DOHH2 (cell line): ENCODE results near the gene SPART.

Experiments
- CTCF ChIP-seq: fragments of 200-600 bp; sonication (generic); IDR thresholded peaks from one replicate; pipeline ENCODE4 v1.5.1; 2014; ENCODE audit warnings: antibody characterized with exemption, mild to moderate bottlenecking, low read depth, low read length; ENCODE audit not compliant: poor library complexity, severe bottlenecking
- EZH2phosphoT487 ChIP-seq: fragments of 200-600 bp; sonication (generic); IDR thresholded peaks from 2 replicates; pipeline ENCODE4 v1.6.1; 2017; ENCODE audit warnings: borderline replicate concordance, mild to moderate bottlenecking, antibody characterized with exemption, low read length, moderate library complexity, mixed read lengths

DNA sequence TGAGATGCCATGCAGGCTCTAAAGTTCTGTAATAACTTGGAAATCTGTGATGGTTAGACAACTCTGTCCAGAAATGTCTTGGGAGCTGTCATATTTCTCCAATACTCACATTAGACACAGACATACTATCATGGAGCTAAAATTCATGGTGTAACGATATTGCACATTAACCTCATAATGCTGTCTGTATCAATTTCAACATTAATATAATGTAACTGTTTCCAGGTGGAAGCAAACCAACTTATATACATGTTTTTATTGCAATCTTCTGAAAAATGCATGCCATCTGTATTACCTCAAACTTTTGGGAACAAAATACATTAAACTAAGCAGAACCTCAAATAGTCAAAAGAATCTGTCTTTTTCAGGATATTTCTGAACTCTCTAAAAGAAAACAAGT is 14.7 kb upstream of the SPART start:
- TF ChIP-seq CTCF (no peak), EZH2phosphoT487 (no peak)
